GM20000 (cell line): ENCODE results near the gene FRY.
A peak's percentile ranks its signal among the peaks of the same experiment; 100 is the strongest.

Source experiments
- DNase-seq: peaks from one replicate; pipeline ENCODE4 v3.0.0; 2012; ENCODE audit warnings: low spot score
- CTCF ChIP-seq: IDR thresholded peaks from 2 replicates; pipeline ENCODE4 v1.5.1; 2012; ENCODE audit warnings: mild to moderate bottlenecking, control low read depth; ENCODE audit errors: extremely low read depth, missing control alignments

The FRY gene

GRCh38 chr13:32162395-32163005 lies 130.9 kb downstream of the FRY start:
- DNase-seq = no peak

GRCh38 chr13:32164622-32165268 lies 133.2 kb downstream of the FRY start:
- peak; percentile 11 for DNase-seq
- peak; percentile 4 for TF ChIP-seq CTCF

More at GRCh38 chr13:32162395-32163005, 130.9 kb downstream of the FRY start:
- TF ChIP-seq CTCF = no peak

GRCh38 chr13:32165796-32166195 lies 134.2 kb downstream of the FRY start:
- no peak for DNase-seq

GRCh38 chr13:32168131-32168530 lies 136.6 kb downstream of the FRY start:
- DNase-seq = no peak
- TF ChIP-seq CTCF = no peak

More at GRCh38 chr13:32165796-32166195, 134.2 kb downstream of the FRY start:
- TF ChIP-seq CTCF = no peak

GRCh38 chr13:32170841-32171240 lies 139.3 kb downstream of the FRY start:
- DNase-seq = no peak
- TF ChIP-seq CTCF = no peak

GRCh38 chr13:32173881-32174280 lies 142.3 kb downstream of the FRY start:
- TF ChIP-seq CTCF = no peak
- DNase-seq = no peak

- DNase-seq = no peak
- TF ChIP-seq CTCF = no peak
Observed at GRCh38 chr13:32174366-32174765, 142.8 kb downstream of the FRY start.
